Smooth muscle cell (in vitro differentiated cells): ENCODE data around the gene ZNF19. TPM values are rescaled to one million over a fixed set of nuclear protein-coding genes. Genes with fewer than 3 reads are reported as not detected.

Experiments
- DNase-seq: peaks from one replicate; lab custom pipeline; 2025; ENCODE audit not compliant: unreplicated experiment; lab: John Stamatoyannopoulos, UW
- H2AFZ ChIP-seq: fragments of 200-600 bp; sonication (generic); 2 replicates; pipeline ENCODE4 v1.6.0; 2016; ENCODE audit warnings: antibody characterized with exemption, low read depth, mild to moderate bottlenecking
- H3F3A ChIP-seq: fragments of 200-600 bp; sonication (generic); 2 replicates; pipeline ENCODE4 v1.6.0; 2017; ENCODE audit warnings: antibody characterized with exemption, low read depth
- H3K27ac ChIP-seq: fragments of 200-600 bp; sonication (generic); 2 replicates; pipeline ENCODE4 v1.5.1; 2016; ENCODE audit warnings: low read depth, mild to moderate bottlenecking
- H3K27me3 ChIP-seq: fragments of 200-600 bp; sonication (generic); 2 replicates; pipeline ENCODE4 v1.6.1; 2016; ENCODE audit warnings: low read depth, mild to moderate bottlenecking
- H3K36me3 ChIP-seq: fragments of 200-600 bp; sonication (generic); 2 replicates; pipeline ENCODE4 v1.5.1; 2016; ENCODE audit warnings: low read depth
- H3K4me1 ChIP-seq: fragments of 200-600 bp; sonication (generic); 2 replicates; pipeline ENCODE4 v1.5.1; 2016; ENCODE audit warnings: low read depth
- H3K4me2 ChIP-seq: fragments of 200-600 bp; sonication (generic); 2 replicates; pipeline ENCODE4 v1.6.0; 2016; ENCODE audit warnings: mild to moderate bottlenecking
- H3K4me3 ChIP-seq: fragments of 200-600 bp; sonication (generic); 2 replicates; pipeline ENCODE4 v1.5.1; 2016; ENCODE audit warnings: mild to moderate bottlenecking
- H3K79me2 ChIP-seq: fragments of 200-600 bp; sonication (generic); 2 replicates; pipeline ENCODE4 v1.6.0; 2016; ENCODE audit warnings: low read depth, mild to moderate bottlenecking
- H3K9ac ChIP-seq: fragments of 200-600 bp; sonication (generic); 2 replicates; pipeline ENCODE4 v1.6.0; 2016; ENCODE audit warnings: low read depth
- H3K9me3 ChIP-seq: fragments of 200-600 bp; sonication (generic); replicated peaks from 2 replicates; pipeline ENCODE4 v1.5.1; 2016; ENCODE audit warnings: low read depth
- H4K20me1 ChIP-seq: fragments of 200-600 bp; sonication (generic); 2 replicates; pipeline ENCODE4 v1.6.0; 2016; ENCODE audit warnings: low read depth
- WGBS: methylation state at CpG from one replicate; pipeline ENCODE4 v1.1.7; 2016; ENCODE audit warnings: low lambda C conversion rate; 5-methylcytosine and 5-hydroxymethylcytosine counted together
- polyA plus RNA-seq: library from polyadenylated mRNA; unstranded; fragments of >200 nt; fragmentation: Nextera tagmentation; extraction: Ambion mirVana; gene quantifications from 2 replicates; pipeline ENCODE4 v1.2.1, GENCODE V29; 2016
- total RNA-seq: library from RNA; depleted of rRNA; stranded (reverse); fragments of >200 nt; gene quantifications from 2 replicates; pipeline ENCODE4 v1.2.3, GENCODE V29; 2014
- TF ChIP-seq, protein P1 (sequence below): fragments of 200-600 bp; sonication (generic); IDR thresholded peaks from 2 replicates; pipeline ENCODE4 v1.5.1; 2017; ENCODE audit warnings: borderline replicate concordance, mild to moderate bottlenecking, antibody characterized with exemption; ENCODE audit not compliant: insufficient read depth, poor library complexity, severe bottlenecking

ZNF19 gene
- total and polyA plus RNA-seq, 2 experiments from 2014 or later: 0.37 to 4.6 TPM

DNA sequence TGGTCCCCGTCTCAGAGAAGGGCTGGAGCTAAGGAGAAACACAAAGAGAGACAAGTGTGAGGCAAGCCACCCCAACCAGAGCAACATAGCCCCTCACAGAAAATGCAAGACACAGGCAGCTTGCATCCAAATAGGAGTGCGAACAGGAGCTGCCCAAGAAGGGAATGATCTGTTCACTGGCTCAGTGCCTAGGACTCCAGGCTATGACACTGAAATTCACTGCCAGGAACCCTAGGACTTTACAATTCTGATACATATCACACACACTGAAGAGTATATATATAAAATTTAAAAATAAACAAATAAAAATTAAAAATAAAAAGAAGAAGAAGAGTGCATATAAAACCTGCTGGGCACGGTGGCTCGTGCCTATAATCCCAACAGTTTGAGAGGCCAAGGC is 32.3 kb downstream of the ZNF19 start:
- no peaks in the 10 kb centered on the region for H4K20me1 ChIP-seq
- no peak overlapping the region for H3K27ac ChIP-seq
- 95% methylated on average over 4 of the region's 4 CpGs for WGBS
- TF ChIP-seq, protein P1, sequence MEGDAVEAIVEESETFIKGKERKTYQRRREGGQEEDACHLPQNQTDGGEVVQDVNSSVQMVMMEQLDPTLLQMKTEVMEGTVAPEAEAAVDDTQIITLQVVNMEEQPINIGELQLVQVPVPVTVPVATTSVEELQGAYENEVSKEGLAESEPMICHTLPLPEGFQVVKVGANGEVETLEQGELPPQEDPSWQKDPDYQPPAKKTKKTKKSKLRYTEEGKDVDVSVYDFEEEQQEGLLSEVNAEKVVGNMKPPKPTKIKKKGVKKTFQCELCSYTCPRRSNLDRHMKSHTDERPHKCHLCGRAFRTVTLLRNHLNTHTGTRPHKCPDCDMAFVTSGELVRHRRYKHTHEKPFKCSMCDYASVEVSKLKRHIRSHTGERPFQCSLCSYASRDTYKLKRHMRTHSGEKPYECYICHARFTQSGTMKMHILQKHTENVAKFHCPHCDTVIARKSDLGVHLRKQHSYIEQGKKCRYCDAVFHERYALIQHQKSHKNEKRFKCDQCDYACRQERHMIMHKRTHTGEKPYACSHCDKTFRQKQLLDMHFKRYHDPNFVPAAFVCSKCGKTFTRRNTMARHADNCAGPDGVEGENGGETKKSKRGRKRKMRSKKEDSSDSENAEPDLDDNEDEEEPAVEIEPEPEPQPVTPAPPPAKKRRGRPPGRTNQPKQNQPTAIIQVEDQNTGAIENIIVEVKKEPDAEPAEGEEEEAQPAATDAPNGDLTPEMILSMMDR: no peak
- H3K36me3 ChIP-seq: peaks cover 11% of the 10 kb centered on the region
- no peaks in the 10 kb centered on the region for H3K27me3 ChIP-seq
- DNase-seq: no peak
- peaks cover 8% of the 10 kb centered on the region for H3K9me3 ChIP-seq
- no peak overlapping the region for H3K4me3 ChIP-seq
- H2AFZ ChIP-seq: no peak overlapping the region
- no peak overlapping the region for H3K9ac ChIP-seq
- H3K4me2 ChIP-seq: no peak overlapping the region
- H3F3A ChIP-seq: no peaks in the 10 kb centered on the region
- peaks cover 17% of the 10 kb centered on the region for H3K79me2 ChIP-seq
- H3K4me1 ChIP-seq: peaks cover 11% of the 10 kb centered on the region

DNA sequence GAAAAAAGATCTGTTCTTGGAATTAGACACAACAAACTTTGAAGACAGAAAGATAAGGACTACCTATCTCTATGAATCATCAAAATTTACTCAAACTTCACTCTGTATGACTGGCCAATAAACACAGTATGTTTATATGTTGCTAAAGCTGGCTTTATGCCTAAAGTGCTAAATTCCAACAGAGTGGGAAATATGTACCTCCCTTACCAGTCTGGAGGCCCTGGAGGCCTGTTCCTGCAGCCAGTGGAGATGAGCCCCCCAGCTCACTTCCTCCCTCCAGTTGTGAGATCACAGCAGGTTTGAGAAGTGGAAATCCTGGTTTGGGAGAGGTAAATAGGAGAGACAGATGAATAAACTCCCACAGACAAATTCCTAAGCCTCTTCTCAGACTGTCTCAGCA is 36.1 kb downstream of the ZNF19 start:
- no peaks in the 10 kb centered on the region for H4K20me1 ChIP-seq
- no peak overlapping the region for H2AFZ ChIP-seq
- no peaks in the 10 kb centered on the region for H3K79me2 ChIP-seq
- no peak for DNase-seq
- TF ChIP-seq, protein P1: no peak
- no peak overlapping the region for H3K27ac ChIP-seq
- no peak overlapping the region for H3K4me2 ChIP-seq
- H3K9ac ChIP-seq: no peak overlapping the region
- no peaks in the 10 kb centered on the region for H3K27me3 ChIP-seq
- H3K36me3 ChIP-seq: peaks cover 49% of the 10 kb centered on the region
- H3F3A ChIP-seq: no peaks in the 10 kb centered on the region
- peaks cover 46% of the 10 kb centered on the region for H3K9me3 ChIP-seq
- no peaks in the 10 kb centered on the region for H3K4me1 ChIP-seq
- H3K4me3 ChIP-seq: no peak overlapping the region

- 97% methylated on average over 3 of the region's 3 CpGs for WGBS
- H3K4me1 ChIP-seq: no peaks in the 10 kb centered on the region
- DNase-seq: no peak
- H2AFZ ChIP-seq: no peak overlapping the region
- no peaks in the 10 kb centered on the region for H3F3A ChIP-seq
- H3K4me2 ChIP-seq: no peak overlapping the region
- H3K79me2 ChIP-seq: no peaks in the 10 kb centered on the region
- no peak overlapping the region for H3K9ac ChIP-seq
- H3K4me3 ChIP-seq: no peak overlapping the region
- H3K27me3 ChIP-seq: no peaks in the 10 kb centered on the region
- H4K20me1 ChIP-seq: no peaks in the 10 kb centered on the region
- H3K36me3 ChIP-seq: peaks cover 55% of the 10 kb centered on the region
- TF ChIP-seq, protein P1: no peak
- H3K27ac ChIP-seq: no peak overlapping the region
- H3K9me3 ChIP-seq: peaks cover 52% of the 10 kb centered on the region
Observed at GRCh38 chr16:71449020-71449419, 40.1 kb downstream of the ZNF19 start.

DNA sequence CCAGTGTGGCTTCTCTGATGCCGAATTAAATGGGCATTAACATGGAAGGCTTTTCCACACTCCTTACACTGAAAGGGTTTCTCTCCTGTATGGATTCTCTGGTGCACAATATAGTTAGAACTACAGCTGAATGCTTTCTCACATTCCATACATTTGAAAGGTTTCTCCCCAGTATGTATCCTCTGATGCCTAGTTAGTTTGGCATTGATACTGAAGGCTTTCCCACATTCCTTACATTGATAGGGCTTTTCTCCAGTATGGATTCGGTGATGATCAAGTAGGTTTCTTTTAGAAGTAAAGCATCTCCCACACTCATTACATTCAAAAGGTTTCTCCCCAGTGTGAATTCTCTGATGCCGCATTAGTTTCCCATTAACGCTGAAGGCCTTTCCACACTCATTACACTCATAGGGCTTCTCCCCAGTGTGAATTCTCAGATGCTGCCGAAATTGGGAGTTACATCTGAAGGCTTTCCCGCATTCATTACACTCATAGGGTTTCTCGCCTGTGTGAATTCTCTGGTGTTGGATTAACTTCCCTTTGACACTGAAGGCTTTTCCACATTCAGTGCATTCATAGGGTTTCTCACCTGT is 40.8 kb downstream of the ZNF19 start:
- Histone ChIP-seq H3K4me2 (no peak overlapping the region), H3K9ac (no peak overlapping the region), H3K36me3 (peaks cover 55% of the 10 kb centered on the region), H4K20me1 (no peaks in the 10 kb centered on the region), H3K79me2 (no peaks in the 10 kb centered on the region), H3K4me1 (no peaks in the 10 kb centered on the region), H3K27me3 (no peaks in the 10 kb centered on the region), H3K9me3 (peaks cover 52% of the 10 kb centered on the region), H2AFZ (no peak overlapping the region), H3F3A (no peaks in the 10 kb centered on the region), H3K27ac (no peak overlapping the region), H3K4me3 (peak overlapping the region; percentile 8)
- DNase-seq: no peak
- TF ChIP-seq, protein P1: no peak
- WGBS: 98% methylated on average over 7 of the region's 7 CpGs
